ENCODE measurements around the gene PRKAR1B.
"Not testable (repeated sequence)": the region's sequence is repeated elsewhere in the genome, so short reads cannot be mapped to it uniquely, and the experiment has no call there.

Gene PRKAR1B

GRCh38 chr7:569071-569855 is 157.8 kb downstream of the PRKAR1B start:
- no peak for DNase-seq

GRCh38 chr7:568031-568951 is 158.8 kb downstream of the PRKAR1B start:
- no peak for DNase-seq

- DNase-seq: no peak
Observed at GRCh38 chr7:567305-567883, 159.7 kb downstream of the PRKAR1B start.

- no peak for DNase-seq
Observed at GRCh38 chr7:566100-566499, 161.0 kb downstream of the PRKAR1B start.

- no peak for DNase-seq
Observed at GRCh38 chr7:564176-564865, 162.8 kb downstream of the PRKAR1B start.

GRCh38 chr7:563629-564170 is 163.4 kb downstream of the PRKAR1B start:
- DNase-seq: no peak

GRCh38 chr7:562789-563628 is 164.1 kb downstream of the PRKAR1B start:
- no peak for DNase-seq

- DNase-seq: no peak
Observed at GRCh38 chr7:562374-562675, 164.8 kb downstream of the PRKAR1B start.

- DNase-seq: no peak
Observed at GRCh38 chr7:561631-562373, 165.3 kb downstream of the PRKAR1B start.

GRCh38 chr7:560966-561630 is 166.0 kb downstream of the PRKAR1B start:
- DNase-seq: no peak

GRCh38 chr7:559396-559705 is 167.7 kb downstream of the PRKAR1B start:
- no peak for DNase-seq

- DNase-seq: no peak
Observed at GRCh38 chr7:557558-557881, 169.6 kb downstream of the PRKAR1B start.

GRCh38 chr7:556837-557557 is 170.1 kb downstream of the PRKAR1B start:
- DNase-seq: no peak

- DNase-seq: no peak
Observed at GRCh38 chr7:556291-556826, 170.7 kb downstream of the PRKAR1B start.

GRCh38 chr7:555551-556160 is 171.4 kb downstream of the PRKAR1B start:
- no peak for DNase-seq

GRCh38 chr7:553636-554111 is 173.4 kb downstream of the PRKAR1B start:
- DNase-seq: no peak

- no peak for DNase-seq
Observed at GRCh38 chr7:552868-553635, 174.0 kb downstream of the PRKAR1B start.

GRCh38 chr7:552151-552867 is 174.8 kb downstream of the PRKAR1B start:
- DNase-seq: not testable (repeated sequence)

Data from NCI-H1417 (cell line).